Motor neuron (in vitro differentiated cells): ENCODE measurements around the gene SDF2L1. TPM values are rescaled to one million over a fixed set of nuclear protein-coding genes. Genes with fewer than 3 reads are reported as not detected.
"Not testable (repeated sequence)": the region's sequence is repeated elsewhere in the genome, so short reads cannot be mapped to it uniquely, and the experiment has no call there.

Experiments
- ATAC-seq, 8 experiments: fragments of 200-7000 bp; cut with Tn5 transposase; replicated peaks in 6 of 8; 2 replicates each; pipeline ENCODE4 v1.8.0; 2021; ENCODE audit warnings: mild to moderate bottlenecking in 8 of 8, moderate library complexity in 8 of 8
- H3K27ac ChIP-seq, 2 donors: fragments of 250-450 bp; sonication (Bioruptor Pico); 2 replicates each; pipeline ENCODE4 v1.9.0; 2021; ENCODE audit warnings: antibody characterized with exemption in 2 of 2, mild to moderate bottlenecking in 2 of 2, moderate library complexity in 1 of 2
- H3K4me1 ChIP-seq, 2 donors: fragments of 250-450 bp; sonication (Bioruptor Pico); replicated peaks in 1 of 2; 2 replicates each; pipeline ENCODE4 v1.6.1; 2021; ENCODE audit warnings: antibody characterized with exemption in 2 of 2, mild to moderate bottlenecking in 2 of 2, moderate library complexity in 1 of 2
- H3K4me3 ChIP-seq, 5 donors: fragments of 250-450 bp; sonication (Bioruptor Pico); 2 replicates each; pipeline ENCODE4 v1.9.0; 2021; ENCODE audit warnings: antibody characterized with exemption in 5 of 5, mild to moderate bottlenecking in 5 of 5, moderate library complexity in 4 of 5
- WGBS, 10 experiments: fragments of 450-650 bp; shearing (Covaris generic); methylation state at CpG; one replicate each; pipeline ENCODE4 v1.0.0; 2022; 5-methylcytosine and 5-hydroxymethylcytosine counted together
- in situ Hi-C, 9 experiments: fragments of 400-800 bp; cut with MboI; loops; one replicate each; pipeline ENCODE4 v1.15.0; 2021; ENCODE audit warnings: low sequenced_read_pairs in 9 of 9, low pct_unique_long_range_greater_than_20kb in 2 of 9; ENCODE audit not compliant: unreplicated experiment in 9 of 9
- total RNA-seq, 8 experiments: library from RNA; unstranded; fragments of 300-600 nt; gene quantifications; 2 replicates each; pipeline versions ENCODE4 v1.2.3 to v1.2.4, GENCODE V29; 2022

The SDF2L1 gene
- total RNA-seq, 8 experiments from 2014 or later = 13.2 to 28.9 (median 18.7) TPM

- WGBS, 10 experiments = 39 to 100% (median 100%) methylated on average over 1 to 6 of the region's 8 CpGs; no CpG with 5 or more reads in 2 of the 10 experiments
- no peak overlapping the region for H3K4me3 ChIP-seq
- H3K4me1 ChIP-seq = no peaks in the 10 kb centered on the region
- in situ Hi-C loops = no loop called here
- peak overlapping the region in 1 of 2 donors; percentile 31 for H3K27ac ChIP-seq
- peak in 3 of 8 experiments; percentile 41 to 97 (median 93) for ATAC-seq
These were observed 35.3 kb upstream of the SDF2L1 start for GRCh38 chr22:21606775-21607174.

GRCh38 chr22:21609556-21610157 is 32.4 kb upstream of the SDF2L1 start:
- WGBS, 10 experiments = 90 to 100% (median 98%) methylated on average over 1 to 10 of the region's 11 CpGs

GRCh38 chr22:21611210-21611977 is 30.7 kb upstream of the SDF2L1 start:
- ATAC-seq = no peak
- no peaks in the 10 kb centered on the region for H3K4me1 ChIP-seq
- H3K4me3 ChIP-seq = no peak overlapping the region
- H3K27ac ChIP-seq = peak overlapping the region; percentile 27 to 57
- in situ Hi-C loops = no loop called here
- 0 to 100% (median 89%) methylated on average over 1 to 4 of the region's 4 CpGs; no CpG with 5 or more reads in 2 of the 10 experiments for WGBS, 10 experiments

More at GRCh38 chr22:21609556-21610157, 32.4 kb upstream of the SDF2L1 start:
- ATAC-seq, H3K4me1 ChIP-seq, in situ Hi-C loops, H3K4me3 ChIP-seq: not testable (repeated sequence)
- peak overlapping the region in 1 of 2 donors; percentile 54 for H3K27ac ChIP-seq

- Histone ChIP-seq H3K4me3 (no peak overlapping the region), H3K27ac (peak overlapping the region in 1 of 2 donors; percentile 39), H3K4me1 (no peaks in the 10 kb centered on the region)
- in situ Hi-C loops = no loop called here
- 80 to 100% (median 93%) methylated on average over 1 to 4 of the region's 7 CpGs; no CpG with 5 or more reads in 3 of the 10 experiments for WGBS, 10 experiments
- no peak for ATAC-seq
These were observed 29.2 kb upstream of the SDF2L1 start for GRCh38 chr22:21612858-21613257.

- no peak for ATAC-seq
- no peak overlapping the region for H3K4me3 ChIP-seq
- H3K27ac ChIP-seq = peak overlapping the region in 1 of 2 donors; percentile 41
- WGBS, 10 experiments = 20 to 100% (median 98%) methylated on average over 1 to 4 of the region's 4 CpGs; no CpG with 5 or more reads in 2 of the 10 experiments
- in situ Hi-C loops = no loop called here
- no peaks in the 10 kb centered on the region for H3K4me1 ChIP-seq
These were observed 28.4 kb upstream of the SDF2L1 start for GRCh38 chr22:21613553-21614233.

GRCh38 chr22:21615731-21616130 is 26.4 kb upstream of the SDF2L1 start:
- 75 to 100% (median 95%) methylated on average over 1 to 4 of the region's 4 CpGs; no CpG with 5 or more reads in 4 of the 10 experiments for WGBS, 10 experiments
- Histone ChIP-seq H3K27ac (peak overlapping the region in 1 of 2 donors; percentile 58), H3K4me3 (no peak overlapping the region), H3K4me1 (no peaks in the 10 kb centered on the region)
- in situ Hi-C loops = no loop called here
- no peak for ATAC-seq

GRCh38 chr22:21617337-21617736 is 24.8 kb upstream of the SDF2L1 start:
- H3K4me1 ChIP-seq, H3K4me3 ChIP-seq, in situ Hi-C loops, ATAC-seq, H3K27ac ChIP-seq: not testable (repeated sequence)
- WGBS, 10 experiments = 80 to 100% (median 98%) methylated on average over 1 to 5 of the region's 6 CpGs; no CpG with 5 or more reads in 2 of the 10 experiments

- in situ Hi-C loops = no loop called here
- H3K4me1 ChIP-seq = peaks cover 0 to 2% of the 10 kb centered on the region in 2 donors
- ATAC-seq = no peak
- H3K4me3 ChIP-seq = no peak overlapping the region
- WGBS, 10 experiments = 97 to 100% (median 100%) methylated on average over 1 to 3 of the region's 3 CpGs; no CpG with 5 or more reads in 7 of the 10 experiments
- H3K27ac ChIP-seq = peak overlapping the region in 1 of 2 donors; percentile 51
These were observed 21.1 kb upstream of the SDF2L1 start for GRCh38 chr22:21621025-21621424.

GRCh38 chr22:21622011-21622918 is 19.8 kb upstream of the SDF2L1 start:
- peak in 2 of 8 experiments; percentile 31 to 39 for ATAC-seq
- H3K4me3 ChIP-seq = no peak overlapping the region
- 43 to 100% (median 73%) methylated on average over 1 to 10 of the region's 17 CpGs; no CpG with 5 or more reads in 2 of the 10 experiments for WGBS, 10 experiments
- in situ Hi-C loops = no loop called here
- peaks cover 0 to 2% of the 10 kb centered on the region in 2 donors for H3K4me1 ChIP-seq
- peak overlapping the region; percentile 30 to 45 for H3K27ac ChIP-seq

GRCh38 chr22:21622919-21623647 is 19.0 kb upstream of the SDF2L1 start:
- 82 to 100% (median 94%) methylated on average over 2 to 16 of the region's 23 CpGs; no CpG with 5 or more reads in 1 of the 10 experiments for WGBS, 10 experiments
- H3K4me1 ChIP-seq = peaks cover under 1 to 2% of the 10 kb centered on the region in 2 donors
- in situ Hi-C loops = no loop called here
- no peak for ATAC-seq
- H3K27ac ChIP-seq = peak overlapping the region in 1 of 2 donors; percentile 54
- H3K4me3 ChIP-seq = no peak overlapping the region

GRCh38 chr22:21623648-21623970 is 18.5 kb upstream of the SDF2L1 start:
- in situ Hi-C loops = no loop called here
- H3K4me3 ChIP-seq = no peak overlapping the region
- H3K27ac ChIP-seq = peak overlapping the region in 1 of 2 donors; percentile 54
- H3K4me1 ChIP-seq = peaks cover 5 to 6% of the 10 kb centered on the region in 2 donors
- no peak for ATAC-seq
- 57 to 100% (median 83%) methylated on average over 1 to 2 of the region's 7 CpGs; no CpG with 5 or more reads in 5 of the 10 experiments for WGBS, 10 experiments
